Calu3 (cell line): ENCODE results near the gene PEX19. TPM values are rescaled to one million over a fixed set of nuclear protein-coding genes. Genes with fewer than 3 reads are reported as not detected.

Source experiments
- BruUV-seq: library from RNA; stranded (reverse); fragments of 400-500 nt; replicated peaks from 2 replicates; lab custom pipeline; 2021; lab: Mats Ljungman, UMichigan
- CTCF ChIA-PET: fragments of 300-600 bp; sonication (Branson Sonifier 250); formaldehyde crosslinking; loops from one replicate; lab custom pipeline; 2022; ENCODE audit warnings: antibody characterized with exemption; lab: Charles Lee
- DNase-seq: peaks from one replicate; pipeline ENCODE4 v3.0.0; 2022
- H3K27ac Mint-ChIP-seq: one replicate; pipeline ENCODE4 v1.8.0; 2022; ENCODE audit warnings: mixed read lengths; ENCODE audit not compliant: unreplicated experiment
- H3K27me3 Mint-ChIP-seq: one replicate; pipeline ENCODE4 v1.8.0; 2022; ENCODE audit warnings: mixed read lengths; ENCODE audit not compliant: unreplicated experiment
- H3K36me3 Mint-ChIP-seq: one replicate; pipeline ENCODE4 v1.8.0; 2022; ENCODE audit warnings: mild to moderate bottlenecking, moderate library complexity, mixed read lengths; ENCODE audit not compliant: insufficient read depth, unreplicated experiment
- H3K4me1 Mint-ChIP-seq: one replicate; pipeline ENCODE4 v1.8.0; 2022; ENCODE audit warnings: mild to moderate bottlenecking, low read depth, mixed read lengths; ENCODE audit not compliant: unreplicated experiment
- H3K4me3 Mint-ChIP-seq: one replicate; pipeline ENCODE4 v1.8.0; 2022; ENCODE audit warnings: mild to moderate bottlenecking, low read depth, moderate library complexity, mixed read lengths; ENCODE audit not compliant: unreplicated experiment
- H3K9me3 Mint-ChIP-seq: one replicate; pipeline ENCODE4 v1.8.0; 2022; ENCODE audit warnings: low read depth, mixed read lengths; ENCODE audit not compliant: unreplicated experiment
- intact Hi-C: fragments of 100-400 bp; cut with micrococcal nuclease; formaldehyde crosslinking; loops from one replicate; pipeline ENCODE4 v1.10.0; 2022; ENCODE audit not compliant: unreplicated experiment
- total RNA-seq: library from RNA; stranded (reverse); gene quantifications from 2 replicates; pipeline ENCODE4 v1.2.3, GENCODE V29; 2022
- TF ChIP-seq, protein P1 (sequence below): fragments of 200-600 bp; IDR thresholded peaks from one replicate; pipeline ENCODE4 v1.8.0; 2022; ENCODE audit warnings: antibody characterized with exemption; ENCODE audit not compliant: unreplicated experiment

PEX19 gene
- total RNA-seq, 1 experiment from 2014 or later, result 64.0 TPM

DNA sequence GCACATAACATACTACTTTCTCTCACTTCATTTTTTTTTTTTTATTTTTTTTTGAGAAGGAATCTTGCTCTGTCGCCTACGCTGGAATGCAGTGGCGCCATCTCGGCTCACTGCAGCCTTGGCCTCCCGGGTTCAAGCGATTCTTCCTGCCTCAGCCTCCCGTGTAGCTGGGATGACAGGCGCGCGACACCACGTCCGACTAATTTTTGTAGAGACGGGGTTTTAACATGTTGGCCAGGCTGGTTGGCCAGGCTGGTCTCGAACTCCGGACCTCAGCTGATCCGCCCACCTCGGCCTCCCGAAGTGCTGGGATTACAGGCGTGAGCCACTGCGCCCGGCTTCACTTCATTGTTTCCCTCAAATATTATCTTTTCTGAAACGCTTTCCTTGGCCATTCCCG lies 573 bp upstream of the PEX19 start:
- intact Hi-C loops, result loop anchor here (5.0 kb wide), 1 partner anchor 1153 kb away; no protein-coding TSS in a partner anchor
- Mint-ChIP-seq H3K27ac (peak overlapping the region; percentile 95), H3K4me1 (peaks cover 17% of the 10 kb centered on the region), H3K27me3 (no peaks in the 10 kb centered on the region), H3K4me3 (peak overlapping the region; percentile 89), H3K9me3 (no peaks in the 10 kb centered on the region), H3K36me3 (peaks cover 58% of the 10 kb centered on the region)
- no peak for DNase-seq
- CTCF ChIA-PET, result interaction anchor here (0.9 to 2.1 kb wide), 6 partner anchors 23 to 187 kb away, joined by 3 to 8 read pairs (median 4); partner anchors contain the start of genes DCAF8 and IGSF8
- TF ChIP-seq, protein P1, sequence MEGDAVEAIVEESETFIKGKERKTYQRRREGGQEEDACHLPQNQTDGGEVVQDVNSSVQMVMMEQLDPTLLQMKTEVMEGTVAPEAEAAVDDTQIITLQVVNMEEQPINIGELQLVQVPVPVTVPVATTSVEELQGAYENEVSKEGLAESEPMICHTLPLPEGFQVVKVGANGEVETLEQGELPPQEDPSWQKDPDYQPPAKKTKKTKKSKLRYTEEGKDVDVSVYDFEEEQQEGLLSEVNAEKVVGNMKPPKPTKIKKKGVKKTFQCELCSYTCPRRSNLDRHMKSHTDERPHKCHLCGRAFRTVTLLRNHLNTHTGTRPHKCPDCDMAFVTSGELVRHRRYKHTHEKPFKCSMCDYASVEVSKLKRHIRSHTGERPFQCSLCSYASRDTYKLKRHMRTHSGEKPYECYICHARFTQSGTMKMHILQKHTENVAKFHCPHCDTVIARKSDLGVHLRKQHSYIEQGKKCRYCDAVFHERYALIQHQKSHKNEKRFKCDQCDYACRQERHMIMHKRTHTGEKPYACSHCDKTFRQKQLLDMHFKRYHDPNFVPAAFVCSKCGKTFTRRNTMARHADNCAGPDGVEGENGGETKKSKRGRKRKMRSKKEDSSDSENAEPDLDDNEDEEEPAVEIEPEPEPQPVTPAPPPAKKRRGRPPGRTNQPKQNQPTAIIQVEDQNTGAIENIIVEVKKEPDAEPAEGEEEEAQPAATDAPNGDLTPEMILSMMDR, result no peak
- BruUV-seq, result no TSS peak

DNA sequence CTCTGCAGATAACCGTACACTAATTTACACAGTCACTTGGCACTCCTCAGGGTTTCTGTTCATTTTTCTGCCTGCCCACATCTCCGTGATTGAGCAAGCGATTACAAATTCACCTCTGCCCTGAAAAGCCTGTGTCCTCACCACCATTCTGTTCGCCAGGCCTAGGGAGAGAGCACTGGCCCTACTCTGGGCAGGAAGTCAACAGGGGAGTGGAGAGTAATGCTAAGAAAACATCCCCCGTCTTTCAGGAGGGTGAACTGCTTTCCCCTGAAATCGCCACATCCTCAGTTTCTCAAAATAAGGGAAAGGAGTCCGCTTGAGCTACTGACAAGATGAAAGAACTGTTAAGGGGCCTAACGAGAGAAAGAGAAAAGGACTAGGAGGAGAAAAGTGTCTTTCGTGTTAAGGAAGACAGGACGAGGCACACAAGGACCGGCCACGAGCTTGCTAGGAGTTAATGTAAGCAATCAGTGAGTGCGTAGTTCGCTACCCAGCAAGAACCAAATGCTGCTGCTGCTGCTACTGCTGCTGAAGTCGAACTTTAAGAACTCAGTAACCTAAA lies 632 bp downstream of the PEX19 start:
- H3K27me3 Mint-ChIP-seq, result no peaks in the 10 kb centered on the region
- BruUV-seq, result TSS peak; percentile 71
- H3K9me3 Mint-ChIP-seq, result no peaks in the 10 kb centered on the region
- intact Hi-C loops, result no loop called here
- H3K4me1 Mint-ChIP-seq, result peaks cover 17% of the 10 kb centered on the region
- TF ChIP-seq, protein P1, result no peak
- CTCF ChIA-PET, result interaction anchor here (0.9 to 2.1 kb wide), 5 partner anchors 32 to 186 kb away, joined by 3 to 8 read pairs (median 4); partner anchors contain the start of gene IGSF8
- H3K4me3 Mint-ChIP-seq, result peak overlapping the region; percentile 89
- peak; percentile 26 for DNase-seq
- peaks cover 61% of the 10 kb centered on the region for H3K36me3 Mint-ChIP-seq
- H3K27ac Mint-ChIP-seq, result peak overlapping the region; percentile 95

DNA sequence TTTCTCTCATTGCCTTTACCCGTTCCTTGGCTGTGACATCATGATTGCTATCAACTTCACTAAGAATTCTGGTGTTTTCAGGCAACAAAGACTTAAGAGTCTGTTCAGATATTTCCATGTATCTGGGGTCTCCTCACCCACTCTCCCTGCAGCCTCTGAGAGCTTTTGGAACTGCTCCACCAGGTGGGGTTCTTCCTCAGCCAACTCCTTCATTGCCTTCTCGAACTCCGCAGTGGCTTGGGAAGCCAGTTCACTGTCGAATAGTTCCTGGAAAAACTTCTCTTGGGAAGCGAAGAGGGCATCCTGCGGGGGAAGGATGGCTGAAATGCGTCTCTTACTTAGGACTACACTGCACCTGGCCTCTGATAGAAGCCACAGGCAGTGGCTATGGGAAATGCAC lies 2.1 kb downstream of the PEX19 start:
- Mint-ChIP-seq H3K4me3 (no peak overlapping the region), H3K4me1 (peaks cover 17% of the 10 kb centered on the region), H3K27ac (no peak overlapping the region), H3K27me3 (no peaks in the 10 kb centered on the region), H3K36me3 (peaks cover 57% of the 10 kb centered on the region), H3K9me3 (no peaks in the 10 kb centered on the region)
- CTCF ChIA-PET, result no interaction called here
- TF ChIP-seq, protein P1, result no peak
- intact Hi-C loops, result no loop called here
- DNase-seq, result no peak
- no TSS peak for BruUV-seq

DNA sequence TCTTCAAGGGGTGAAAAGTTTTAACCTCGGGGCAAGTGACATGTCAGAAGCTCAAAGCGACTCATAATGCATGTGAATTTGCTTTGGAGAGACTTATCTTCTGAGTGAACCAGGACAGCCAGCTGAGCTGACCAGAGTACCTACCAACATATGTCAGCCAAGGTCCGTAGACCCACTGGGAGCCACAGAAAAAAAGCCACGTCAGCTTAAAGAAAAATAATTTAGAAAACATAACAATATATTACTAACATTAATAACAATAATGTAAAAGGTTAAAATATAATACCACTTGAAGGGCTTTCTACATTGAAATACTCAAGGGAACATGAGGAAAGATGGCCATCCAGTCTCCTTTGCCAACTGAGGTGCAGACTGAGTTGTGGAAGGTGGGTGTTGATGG lies 6.9 kb downstream of the PEX19 start:
- Mint-ChIP-seq H3K4me1 (no peaks in the 10 kb centered on the region), H3K36me3 (peaks cover 25% of the 10 kb centered on the region), H3K4me3 (no peak overlapping the region), H3K27ac (no peak overlapping the region), H3K9me3 (no peaks in the 10 kb centered on the region), H3K27me3 (no peaks in the 10 kb centered on the region)
- CTCF ChIA-PET, result no interaction called here
- TF ChIP-seq, protein P1, result no peak
- intact Hi-C loops, result no loop called here
- no TSS peak for BruUV-seq
- DNase-seq, result no peak
